ENCODE measurements around the gene SPATA2L.
"Not testable (repeated sequence)": the region's sequence is repeated elsewhere in the genome, so short reads cannot be mapped to it uniquely, and the experiment has no call there.

The SPATA2L gene

DNA sequence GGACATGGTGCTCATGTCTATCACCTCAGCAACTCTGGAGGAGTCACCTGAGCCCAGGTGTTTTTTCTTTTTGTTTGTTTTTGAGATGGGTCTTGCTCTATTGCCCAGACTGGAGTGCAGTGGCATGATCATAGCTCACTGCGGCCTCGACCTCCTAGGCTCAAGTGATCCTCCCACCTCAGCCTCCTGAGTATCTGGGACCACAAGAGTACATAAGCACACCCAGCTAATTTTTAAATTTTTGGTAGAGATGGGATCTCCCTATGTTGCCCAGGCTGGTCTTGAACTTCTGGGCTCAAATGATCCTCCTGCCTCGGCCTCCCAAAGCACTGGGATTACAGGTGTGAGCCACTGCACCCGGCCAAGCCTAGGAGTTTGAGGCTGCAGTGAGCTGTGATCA is 11.9 kb downstream of the SPATA2L start:
- not testable (repeated sequence) for DNase-seq (ENCODE audit: low read depth)

DNA sequence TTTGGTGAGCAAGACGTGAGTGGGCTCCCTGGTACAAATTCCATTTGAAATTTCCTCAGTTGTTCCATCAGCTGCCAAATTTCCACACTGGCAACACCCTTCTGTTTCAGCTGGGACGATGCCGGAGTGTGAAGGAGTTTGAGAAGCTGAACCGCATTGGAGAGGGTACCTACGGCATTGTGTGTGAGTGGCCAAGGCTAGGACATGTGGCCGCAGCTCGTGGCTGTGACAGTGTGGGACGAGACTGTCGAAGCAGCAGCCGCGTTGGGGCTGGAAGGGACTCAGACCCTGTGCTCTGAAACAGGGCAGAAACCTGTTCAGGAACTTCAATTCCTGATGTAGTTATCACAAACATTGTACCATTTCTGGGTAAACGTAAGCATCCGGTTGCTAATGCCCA is 12.4 kb downstream of the SPATA2L start:
- DNase-seq (ENCODE audit: low read depth) = no peak

DNA sequence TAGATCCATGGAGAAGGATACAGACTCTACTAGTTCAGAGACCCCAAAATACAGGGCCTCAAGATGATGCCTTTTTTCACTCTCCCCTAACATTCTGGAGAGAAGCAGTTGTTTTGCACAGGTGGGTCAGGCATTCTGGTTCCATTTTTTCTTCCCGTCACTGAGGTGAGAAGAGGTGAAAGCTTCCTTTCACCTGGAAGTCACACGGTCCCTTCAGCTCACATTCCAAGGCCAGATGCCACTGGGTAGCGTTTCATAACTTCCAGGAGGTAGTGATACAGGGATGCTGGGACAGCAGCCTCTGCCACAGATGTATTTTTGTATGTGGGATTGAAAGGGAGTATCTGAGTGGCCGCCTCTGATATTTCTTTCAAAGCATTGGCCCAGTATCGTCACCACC is 13.1 kb downstream of the SPATA2L start:
- no peak for DNase-seq (ENCODE audit: low read depth)

DNA sequence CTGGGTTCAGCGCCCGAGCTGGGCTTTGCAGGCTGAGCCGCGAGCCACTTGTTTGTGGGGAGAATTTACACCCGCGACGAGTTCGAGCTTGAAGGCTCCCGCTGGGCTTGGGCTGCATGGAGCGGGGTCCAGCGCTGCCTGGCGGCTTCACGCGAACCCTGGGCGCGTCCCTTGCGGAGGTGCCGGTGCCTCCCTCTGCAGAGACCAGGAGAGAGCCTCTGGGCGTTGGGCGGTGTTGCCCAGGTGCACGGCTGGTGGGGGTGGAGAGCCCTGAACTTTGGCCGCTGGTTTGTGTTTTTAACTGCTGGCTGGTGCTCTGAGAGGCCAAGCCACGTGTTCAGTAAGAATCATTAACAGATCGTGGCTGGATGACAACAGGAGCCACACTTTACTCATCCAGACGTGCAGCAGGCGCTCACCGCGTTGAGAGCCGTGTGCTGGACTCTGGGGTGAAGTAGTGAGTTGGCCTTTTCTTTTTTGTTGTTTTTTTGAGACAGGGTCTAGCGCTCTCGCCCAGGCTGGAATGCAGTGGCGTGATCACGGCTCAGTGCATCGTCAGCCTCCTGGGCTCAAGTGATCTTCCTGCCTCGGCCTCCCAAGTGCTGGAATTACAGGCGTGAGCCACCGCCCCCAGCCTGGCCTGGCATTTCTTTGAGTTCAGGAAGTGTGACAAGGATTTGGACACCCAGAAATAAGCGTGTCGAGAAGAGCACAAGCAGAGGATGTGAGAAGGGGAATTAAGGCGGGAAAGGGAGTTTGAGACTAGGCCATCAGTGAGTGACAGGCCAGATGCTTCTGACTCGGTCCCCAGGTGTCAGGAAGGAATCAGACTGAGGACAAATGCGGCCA is 14.2 kb downstream of the SPATA2L start:
- no peak for DNase-seq (ENCODE audit: low read depth)

DNA sequence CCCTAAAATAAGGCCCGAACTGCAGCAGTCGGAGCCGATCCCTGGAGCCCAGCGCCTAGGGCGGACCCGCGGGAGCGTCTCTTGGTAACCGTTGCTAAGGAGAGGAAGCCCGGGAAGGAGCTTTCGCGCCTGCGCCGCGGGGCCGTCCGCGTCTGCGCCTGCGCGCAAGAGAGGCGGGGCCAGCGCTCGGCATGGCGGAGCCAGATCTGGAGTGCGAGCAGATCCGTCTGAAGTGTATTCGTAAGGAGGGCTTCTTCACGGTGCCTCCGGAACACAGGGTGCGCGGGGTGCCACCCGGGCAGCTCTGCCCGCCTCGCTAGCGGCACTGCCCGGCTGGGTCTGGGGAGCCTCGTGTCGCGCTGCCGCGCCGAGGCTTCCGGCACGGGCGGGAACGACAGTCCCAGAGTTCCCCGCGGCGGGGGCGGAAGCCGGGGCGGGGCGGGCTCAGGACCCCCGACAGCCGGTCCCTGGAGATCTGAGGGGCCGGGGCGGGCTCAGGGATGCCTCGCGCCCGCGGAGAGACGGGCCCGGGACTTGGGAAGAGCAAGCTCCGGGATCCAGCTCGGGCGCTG is 14.9 kb downstream of the SPATA2L start, which contains the start of gene CDK10:
CDK10 (plus strand) TSS at position 170 of the 572 bp plus-strand sequence; CDS start at position 192, 22 bp downstream.
- peak; percentile 72 for DNase-seq (ENCODE audit: low read depth)

DNA sequence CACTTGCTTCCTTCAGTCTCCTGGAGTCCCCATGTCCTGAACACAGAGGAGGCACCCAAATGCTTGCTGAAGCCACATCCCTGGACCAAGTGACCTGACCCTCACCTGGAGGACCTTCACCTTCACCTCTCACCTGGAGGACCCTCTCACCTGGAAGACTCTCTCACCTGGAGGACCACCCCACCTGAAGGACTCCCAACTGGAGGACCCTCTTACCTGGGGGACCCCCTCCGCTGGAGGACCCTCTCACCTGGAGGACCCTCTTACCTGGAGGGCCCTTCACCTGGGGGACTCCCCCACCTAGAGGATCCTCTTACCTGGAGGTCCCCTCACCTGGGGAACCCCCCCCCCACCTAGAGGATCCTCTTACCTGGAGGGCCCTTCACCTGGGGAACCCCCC is 15.6 kb downstream of the SPATA2L start:
- DNase-seq (ENCODE audit: low read depth) = no peak

DNA sequence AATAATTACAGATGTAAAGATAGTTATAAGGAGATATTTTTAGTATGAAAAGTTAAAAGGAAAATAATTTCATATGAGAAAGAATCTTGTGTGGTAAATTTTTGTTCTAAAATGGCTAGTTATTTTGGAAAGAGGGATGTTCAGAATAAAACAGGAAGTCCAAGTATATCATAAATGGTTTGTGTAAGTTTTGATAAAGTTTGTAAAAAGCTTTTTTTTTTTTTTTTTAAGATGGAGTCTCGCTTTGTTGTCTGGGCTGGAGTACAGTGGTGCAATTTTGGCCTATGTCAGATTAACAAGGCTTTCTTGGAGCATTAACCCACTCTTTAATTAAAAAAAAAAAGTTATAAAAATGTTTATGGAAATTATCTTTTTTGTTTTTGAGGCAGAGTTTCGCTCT is 23.2 kb downstream of the SPATA2L start:
- no peak for DNase-seq (ENCODE audit: low read depth)

DNA sequence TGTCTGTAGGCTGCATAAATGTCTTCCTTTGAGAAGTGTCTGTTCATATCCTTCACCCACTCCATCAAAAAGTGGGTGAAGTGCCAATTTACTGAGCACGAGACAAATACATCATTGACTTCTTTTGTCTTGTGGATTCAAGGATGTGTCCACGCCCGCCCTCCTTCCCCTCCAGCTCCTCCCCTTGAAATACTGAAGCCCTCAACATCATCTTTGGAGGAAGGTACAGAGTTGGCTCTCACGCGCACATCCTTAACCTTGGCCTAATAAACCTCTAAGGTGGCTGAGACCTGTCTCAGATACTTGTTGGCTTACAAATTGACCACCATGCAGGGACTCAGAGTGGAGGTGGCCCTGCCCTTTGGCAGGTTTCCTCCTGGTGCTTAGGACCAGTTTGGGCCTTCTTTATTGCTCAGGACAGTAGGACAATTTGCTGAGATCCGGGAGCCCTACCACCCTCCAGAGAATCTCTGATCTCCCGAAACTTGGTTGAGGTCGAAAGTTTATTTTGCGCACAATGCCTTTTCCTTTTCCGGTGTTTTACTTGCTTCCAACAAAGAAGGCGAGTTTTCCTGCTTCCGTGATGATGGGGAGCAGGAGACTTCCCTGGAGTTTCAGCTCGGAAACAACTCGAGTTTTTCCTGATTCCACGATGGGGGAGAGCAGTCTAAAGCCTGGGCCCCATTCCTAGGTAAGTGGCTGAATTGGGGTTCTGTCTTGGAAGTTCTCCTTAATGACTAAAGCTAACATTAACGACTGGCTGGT is 29.1 kb downstream of the SPATA2L start:
- no peak for DNase-seq (ENCODE audit: low read depth)

DNA sequence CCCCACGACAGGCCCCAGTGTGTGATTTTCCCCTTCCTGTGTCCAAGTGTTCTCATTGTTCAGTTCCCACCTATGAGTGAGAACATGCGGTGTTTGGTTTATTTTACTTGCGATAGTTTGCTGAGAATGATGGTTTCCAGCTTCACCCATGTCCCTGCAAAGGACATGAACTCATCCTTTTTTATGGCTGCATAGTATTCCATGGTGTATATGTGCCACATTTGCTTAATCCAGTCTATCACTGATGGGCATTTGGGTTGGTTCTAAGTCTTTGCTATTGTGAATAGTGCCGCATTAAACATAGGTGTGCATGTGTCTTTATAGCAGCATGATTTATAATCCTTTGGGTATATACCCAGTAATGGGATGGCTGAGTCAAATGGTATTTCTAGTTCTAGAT is 29.9 kb downstream of the SPATA2L start:
- not testable (repeated sequence) for DNase-seq (ENCODE audit: low read depth)

DNA sequence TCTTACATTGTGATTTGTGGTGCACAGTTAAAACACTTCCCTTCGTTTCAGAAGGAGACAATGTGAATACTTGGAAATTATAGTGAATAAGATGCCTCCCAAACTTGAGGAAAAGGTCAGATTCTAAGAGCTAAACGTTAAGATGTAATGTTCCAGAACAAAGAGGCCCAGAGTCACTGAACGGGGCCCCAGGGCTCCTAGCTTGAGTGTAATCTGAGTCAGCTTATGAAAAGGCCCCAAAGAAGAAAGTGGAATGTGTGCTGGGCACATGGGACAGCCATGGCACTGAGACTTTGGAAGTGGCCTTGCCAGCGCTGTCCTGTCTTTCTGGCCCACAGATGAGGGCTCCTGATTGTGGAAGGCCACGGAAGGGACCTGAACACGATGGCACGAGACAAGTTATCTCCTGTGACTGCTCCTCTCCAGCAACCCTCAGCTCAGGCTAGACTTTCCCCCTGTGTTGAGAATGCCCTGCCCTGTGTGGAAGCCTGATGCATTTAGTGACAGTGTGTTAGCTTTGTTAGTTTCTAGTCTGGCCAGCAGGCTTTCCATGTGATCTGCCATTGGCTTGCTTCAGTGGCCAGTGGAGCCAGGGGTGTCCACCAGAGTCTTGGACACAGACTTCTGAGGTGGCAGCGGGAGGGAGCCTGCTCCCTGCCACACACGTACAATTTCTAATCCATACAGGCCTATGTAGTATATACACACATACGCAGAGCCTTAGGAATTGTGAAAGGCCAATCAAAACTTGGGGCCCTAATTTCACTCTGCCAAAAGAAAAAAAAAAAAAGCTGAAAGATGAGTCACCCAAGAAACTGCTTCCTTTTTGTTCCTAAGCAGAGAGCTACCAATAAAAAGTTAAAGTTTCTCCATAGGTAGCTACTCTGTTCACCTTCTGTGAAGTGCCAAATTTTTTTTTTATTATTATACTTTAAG is 30.7 kb downstream of the SPATA2L start:
- no peak for DNase-seq (ENCODE audit: low read depth)

DNA sequence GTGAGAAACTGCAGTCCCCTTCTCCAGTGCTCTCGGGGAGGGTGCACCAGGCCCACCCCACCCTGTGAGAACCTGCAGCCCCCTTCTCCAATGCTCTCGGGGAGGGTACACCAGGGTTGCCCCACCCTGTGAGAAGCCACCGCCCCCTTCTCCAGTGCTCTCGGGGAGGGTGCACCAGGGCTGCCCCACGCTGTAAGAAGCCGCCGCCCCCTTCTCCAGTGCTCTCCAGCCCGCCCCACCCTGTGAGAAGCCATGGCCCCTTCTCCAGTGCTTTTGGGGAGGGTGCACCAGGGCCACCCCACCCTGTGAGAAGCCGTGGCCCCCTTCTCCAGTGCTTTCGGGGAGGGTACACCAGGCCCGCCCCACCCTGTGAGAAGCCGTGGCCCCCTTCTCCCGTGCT is 31.8 kb downstream of the SPATA2L start:
- no peak for DNase-seq (ENCODE audit: low read depth)

DNA sequence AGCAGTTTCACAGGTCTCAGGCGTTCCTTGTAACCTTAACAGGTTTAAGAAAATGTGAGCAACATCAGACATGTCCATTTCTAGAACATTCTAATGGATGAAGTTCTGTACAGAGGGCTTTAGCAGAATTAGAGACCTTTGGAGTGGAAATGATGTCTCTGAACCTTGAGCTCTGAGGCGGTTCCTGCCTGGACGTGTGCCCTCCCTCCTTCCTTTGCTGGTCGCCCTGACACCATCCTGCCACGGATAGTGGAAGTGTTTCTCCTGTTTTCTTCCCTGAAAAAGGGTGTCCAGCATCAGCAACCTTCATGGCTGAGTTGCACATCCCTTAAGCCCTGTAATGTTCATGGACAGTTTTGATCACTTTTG is 32.7 kb downstream of the SPATA2L start:
- no peak for DNase-seq (ENCODE audit: low read depth)

DNA sequence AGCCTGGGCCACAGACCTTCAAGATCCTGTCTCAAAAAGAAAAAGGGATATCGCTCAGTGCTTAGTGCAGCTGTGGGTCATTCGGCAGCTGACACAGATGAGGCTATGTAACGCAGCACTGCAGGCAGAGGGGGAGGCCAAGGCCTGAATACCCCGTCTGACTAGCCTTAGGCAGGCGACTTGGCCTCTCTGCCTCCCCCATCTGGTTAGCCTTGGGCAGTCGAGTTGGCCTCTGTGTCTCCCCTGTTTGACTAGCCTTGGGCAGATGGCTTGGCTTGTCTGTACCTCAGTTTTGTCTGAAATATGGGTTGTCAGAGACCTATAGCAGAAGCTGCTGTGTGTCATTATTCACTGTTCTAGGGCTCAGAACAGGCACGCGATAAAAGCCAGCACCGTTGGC is 33.9 kb downstream of the SPATA2L start:
- DNase-seq (ENCODE audit: low read depth) = no peak

DNA sequence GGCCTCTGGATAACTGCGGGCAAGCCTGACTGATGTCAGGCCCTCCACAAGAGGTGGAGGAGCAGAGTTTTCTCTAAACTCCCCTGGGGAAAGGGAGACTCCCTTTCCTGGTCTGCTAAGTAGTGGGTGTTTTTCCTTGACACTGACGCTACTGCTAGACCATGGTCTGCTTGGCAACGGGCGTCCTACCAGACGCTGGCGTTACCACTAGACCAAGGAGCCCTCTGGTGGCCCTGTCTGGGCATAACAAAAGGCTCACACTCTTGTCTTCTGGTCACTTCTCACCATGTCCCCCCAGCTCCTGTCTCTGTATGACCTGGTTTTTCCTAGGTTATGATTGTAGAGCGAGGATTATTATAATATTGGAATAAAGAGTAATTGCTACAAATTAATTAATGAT is 34.5 kb downstream of the SPATA2L start:
- peak; percentile 49 for DNase-seq (ENCODE audit: low read depth)

DNA sequence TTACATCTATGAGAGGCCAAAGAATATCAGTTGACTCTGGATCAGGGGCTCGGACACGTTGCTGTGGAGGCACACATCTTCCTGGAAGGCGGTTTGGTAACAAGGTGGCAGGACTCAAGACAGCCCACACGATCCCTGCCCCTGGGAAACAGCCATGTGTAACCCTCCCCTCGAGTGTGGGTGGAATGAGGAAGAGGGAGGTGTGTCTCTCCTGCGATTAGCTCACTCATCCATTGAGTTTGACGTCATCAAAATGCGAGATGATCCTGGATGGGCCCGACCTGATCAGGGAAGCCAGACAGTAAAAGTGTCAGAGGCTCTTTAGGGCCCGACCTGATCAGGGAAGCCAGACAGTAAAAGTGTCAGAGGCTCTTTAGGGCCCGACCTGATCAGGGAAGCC is 37.3 kb downstream of the SPATA2L start:
- not testable (repeated sequence) for DNase-seq (ENCODE audit: low read depth)

DNA sequence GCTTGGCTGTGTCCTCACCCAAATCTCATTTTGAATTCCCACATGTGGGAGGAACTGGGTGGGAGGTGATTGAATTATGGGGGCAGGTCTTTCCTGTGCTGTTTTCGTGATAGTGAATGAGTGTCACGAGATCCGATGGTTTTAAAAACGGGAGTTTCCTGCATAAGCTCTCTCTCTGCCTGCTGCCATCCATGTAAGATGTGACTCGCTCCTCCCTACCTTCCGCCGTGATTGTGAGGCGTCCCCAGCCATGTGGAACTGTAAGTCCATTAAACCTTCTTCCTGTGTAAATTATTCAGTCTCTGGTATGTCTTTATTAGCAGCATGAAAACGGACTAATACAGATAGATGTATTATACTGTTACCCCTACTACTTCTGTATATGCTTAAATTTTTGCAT is 40.3 kb downstream of the SPATA2L start:
- no peak for DNase-seq (ENCODE audit: low read depth)

DNA sequence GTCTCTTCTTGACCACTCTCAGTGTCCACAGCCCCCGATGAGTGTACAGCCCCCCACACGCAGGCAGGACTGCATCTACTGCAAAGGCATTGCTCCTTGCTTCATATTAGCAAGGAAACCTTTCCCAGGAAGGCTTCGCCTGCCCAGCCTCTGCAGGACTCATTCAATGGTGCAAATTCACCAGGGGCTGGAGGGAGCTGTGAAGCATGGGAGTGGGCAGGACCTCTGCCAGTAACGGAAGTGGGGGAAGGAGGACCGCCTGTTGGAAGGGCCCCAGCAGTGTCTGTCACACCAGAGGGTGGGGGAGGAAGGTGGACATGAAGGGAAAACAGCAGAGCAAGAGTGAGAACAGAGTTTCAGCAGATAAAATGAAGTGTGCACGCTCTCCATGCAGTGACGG is 41.4 kb downstream of the SPATA2L start:
- DNase-seq (ENCODE audit: low read depth) = no peak

DNA sequence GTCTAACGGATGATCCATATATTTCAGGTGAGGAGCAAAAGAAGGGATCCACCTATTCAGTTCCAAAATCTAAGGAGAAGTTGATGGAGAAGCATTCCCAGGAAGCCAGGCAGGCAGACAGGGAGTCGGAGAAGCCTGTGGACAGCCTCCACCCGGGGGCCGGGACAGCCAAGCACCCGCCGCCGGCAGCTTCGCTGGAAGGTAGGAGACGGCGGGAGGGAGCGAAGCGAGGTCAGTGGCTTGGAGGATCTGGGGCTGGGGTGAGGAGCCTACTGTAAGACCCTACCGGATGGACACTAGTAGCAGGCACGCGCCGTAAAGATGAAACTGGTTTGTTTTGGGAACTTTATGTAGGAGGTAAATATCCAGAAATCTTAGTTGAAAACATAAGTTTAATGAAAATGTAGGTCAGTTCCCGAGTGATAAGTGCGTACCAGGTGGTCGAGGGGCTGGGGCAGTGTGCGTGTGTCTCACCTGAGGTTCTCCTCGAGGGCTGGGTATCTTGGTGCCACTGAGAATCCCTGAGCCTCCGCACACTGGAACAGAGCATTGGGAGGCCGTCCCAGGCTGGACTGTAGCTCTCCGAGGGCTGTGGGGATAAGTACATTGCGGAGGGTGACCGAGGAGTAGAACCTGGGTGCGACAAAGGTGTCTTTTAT is 43.2 kb downstream of the SPATA2L start:
- no peak for DNase-seq (ENCODE audit: low read depth)

DNA sequence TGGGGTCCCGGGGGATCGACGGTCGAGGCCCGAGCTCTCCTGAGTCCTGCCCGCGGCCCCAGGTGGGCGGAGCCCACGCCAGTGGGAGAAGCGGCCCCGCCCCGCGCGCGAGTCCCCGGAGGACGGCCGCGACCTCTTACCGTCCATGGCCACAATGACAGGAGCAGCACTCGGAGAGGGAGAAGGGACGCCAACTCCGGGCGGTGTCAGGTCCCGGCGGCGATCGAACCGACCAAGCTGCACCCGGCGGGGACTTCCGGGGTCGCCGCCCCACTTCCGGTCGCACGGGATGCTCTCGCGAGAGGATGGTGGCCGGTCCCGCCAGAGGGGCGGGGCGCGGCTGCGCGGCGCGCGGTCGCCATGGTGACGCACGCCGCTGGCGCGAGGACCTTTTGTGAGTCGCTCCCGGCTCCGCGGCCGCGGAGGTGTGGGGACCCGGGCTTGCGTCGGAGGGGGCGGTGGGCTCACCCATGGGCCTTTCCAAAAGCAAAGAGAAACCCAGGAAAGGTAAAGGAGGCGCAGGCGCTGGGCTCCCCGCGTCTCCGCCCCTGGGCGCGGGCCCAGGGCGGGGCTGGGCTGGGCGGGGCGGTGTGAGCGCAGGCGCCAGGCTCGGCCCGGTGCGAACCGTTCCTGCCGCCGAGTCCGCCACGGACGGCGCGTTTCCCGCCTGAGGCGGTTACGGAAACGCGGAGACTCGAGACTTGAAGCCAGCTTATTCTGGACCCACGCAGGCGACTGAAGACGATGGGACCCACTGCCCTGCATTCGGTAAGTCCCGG is 43.9 kb downstream of the SPATA2L start, which contains the start of the genes CHMP1A and SPATA33:
CHMP1A (minus strand) TSS at position 267 of the 779 bp plus-strand sequence; CDS start at position 147, 120 bp downstream.
SPATA33 (plus strand) TSS at position 395 of the 779 bp plus-strand sequence; CDS start at position 471, 76 bp downstream.
- DNase-seq (ENCODE audit: low read depth) = peak; percentile 84

DNA sequence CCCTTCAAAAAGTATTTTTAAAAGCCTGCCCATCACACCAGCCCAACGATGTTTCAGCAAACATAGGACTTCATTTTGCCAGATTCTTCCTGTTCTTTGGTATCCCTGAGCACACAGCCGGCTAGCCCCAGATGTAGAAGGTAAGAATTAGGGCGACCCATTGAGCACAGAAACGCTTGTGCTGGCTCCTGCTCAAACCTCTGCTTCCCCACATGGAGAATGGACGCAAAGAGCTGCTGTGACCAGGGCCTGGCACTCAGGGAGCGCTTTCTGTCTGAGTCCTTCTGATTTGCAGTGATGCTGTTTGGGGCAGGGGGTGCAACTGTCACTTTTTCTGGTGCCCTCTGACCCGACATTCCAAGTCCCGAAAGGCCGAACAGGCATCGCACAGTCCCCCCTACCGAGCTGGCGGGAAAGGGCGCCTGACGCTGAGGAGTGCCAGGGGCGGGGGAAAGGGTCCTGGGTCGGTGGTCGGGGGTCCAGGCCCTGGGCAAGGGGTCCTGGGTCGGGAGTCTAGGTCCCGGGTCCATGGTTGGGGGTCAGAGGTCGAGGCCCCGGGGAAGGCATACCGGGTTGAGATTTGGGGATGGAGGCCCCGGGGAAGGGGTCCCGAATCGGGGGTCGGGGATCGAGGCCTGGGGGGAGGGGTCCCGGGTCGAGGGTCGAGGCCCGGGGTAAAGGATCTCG is 44.9 kb downstream of the SPATA2L start:
- DNase-seq (ENCODE audit: low read depth) = no peak
